ENCODE measurements around the gene F8A2. TPM values are rescaled to one million over a fixed set of nuclear protein-coding genes. Genes with fewer than 3 reads are reported as not detected.

The F8A2 gene
- total and polyA plus RNA-seq, 9 of the 15 experiments (the other 6 are each of a cell fraction or from before 2014, with no cell fraction given): not detected

DNA sequence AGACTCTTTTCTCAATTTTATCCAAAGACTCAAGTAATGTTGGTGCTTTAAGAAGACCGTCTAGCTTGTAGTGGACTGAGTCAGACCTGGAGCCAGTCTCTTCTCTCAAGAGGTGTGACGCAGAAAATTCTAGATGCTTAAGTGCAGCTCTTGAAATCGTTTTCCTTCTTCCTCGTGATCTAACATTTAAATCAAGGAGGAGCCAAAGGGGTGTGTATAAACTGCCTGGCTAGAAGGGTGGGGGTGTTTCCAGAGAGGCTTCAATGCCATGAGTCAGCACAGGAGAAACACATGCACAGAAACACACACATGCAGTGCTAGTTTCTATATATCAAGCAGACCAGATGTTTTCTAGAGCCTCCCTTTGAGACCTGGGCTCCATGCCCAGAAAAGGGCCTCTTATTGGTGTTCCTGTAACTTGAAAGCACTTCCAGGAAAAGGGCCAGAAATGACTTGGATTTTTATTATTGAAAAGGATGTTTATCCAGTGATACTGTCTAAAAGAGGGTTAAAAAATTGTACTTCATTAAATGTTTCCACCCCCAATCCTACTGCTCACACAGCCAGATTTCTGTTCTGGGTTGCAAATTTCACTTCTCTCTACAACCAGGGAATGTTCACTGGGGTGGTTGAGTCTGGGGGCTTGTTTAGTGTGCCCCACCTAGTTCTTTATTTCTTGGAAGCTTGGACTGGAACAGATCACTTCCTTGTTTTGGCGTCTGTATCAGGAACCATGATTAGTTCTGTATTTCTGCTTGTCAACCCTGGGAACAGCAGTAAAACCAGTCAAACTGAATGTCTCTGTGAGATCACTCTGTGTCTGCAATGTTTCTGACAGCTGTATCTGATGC lies 47.2 kb upstream of the F8A2 start, which contains the start of gene CLIC2 (continued):
- TF ChIP-seq, protein P1, sequence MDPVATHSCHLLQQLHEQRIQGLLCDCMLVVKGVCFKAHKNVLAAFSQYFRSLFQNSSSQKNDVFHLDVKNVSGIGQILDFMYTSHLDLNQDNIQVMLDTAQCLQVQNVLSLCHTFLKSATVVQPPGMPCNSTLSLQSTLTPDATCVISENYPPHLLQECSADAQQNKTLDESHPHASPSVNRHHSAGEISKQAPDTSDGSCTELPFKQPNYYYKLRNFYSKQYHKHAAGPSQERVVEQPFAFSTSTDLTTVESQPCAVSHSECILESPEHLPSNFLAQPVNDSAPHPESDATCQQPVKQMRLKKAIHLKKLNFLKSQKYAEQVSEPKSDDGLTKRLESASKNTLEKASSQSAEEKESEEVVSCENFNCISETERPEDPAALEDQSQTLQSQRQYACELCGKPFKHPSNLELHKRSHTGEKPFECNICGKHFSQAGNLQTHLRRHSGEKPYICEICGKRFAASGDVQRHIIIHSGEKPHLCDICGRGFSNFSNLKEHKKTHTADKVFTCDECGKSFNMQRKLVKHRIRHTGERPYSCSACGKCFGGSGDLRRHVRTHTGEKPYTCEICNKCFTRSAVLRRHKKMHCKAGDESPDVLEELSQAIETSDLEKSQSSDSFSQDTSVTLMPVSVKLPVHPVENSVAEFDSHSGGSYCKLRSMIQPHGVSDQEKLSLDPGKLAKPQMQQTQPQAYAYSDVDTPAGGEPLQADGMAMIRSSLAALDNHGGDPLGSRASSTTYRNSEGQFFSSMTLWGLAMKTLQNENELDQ (CRISPR knock-in tag; IDR thresholded peaks at IDR 0.05; ENCODE audit: borderline replicate concordance): no peak
- TF ChIP-seq ZBTB9 (CRISPR knock-in tag; IDR thresholded peaks at IDR 0.05) (no peak), ZNF740 (CRISPR knock-in tag; IDR thresholded peaks at IDR 0.05) (no peak), ZNF740 (tag; IDR thresholded peaks at IDR 0.05) (peak in 1 of 2 experiments; percentile 47; a peak in 1 of 4 replicates), GATA2 (CRISPR knock-in tag; IDR thresholded peaks at IDR 0.05) (peak; percentile 35; the same call in 1 of the 2 replicates), SAFB (IDR thresholded peaks at IDR 0.05; ENCODE audit: borderline replicate concordance, low read depth, low read length) (no peak), RNF2 (IDR thresholded peaks at IDR 0.05) (0 out of 2 replicates have a peak, but pooled peaks have one; percentile 40), DACH1 (IDR thresholded peaks at IDR 0.05; ENCODE audit: partially characterized antibody) (no peak), ZNF76 (CRISPR knock-in tag; IDR thresholded peaks at IDR 0.05; ENCODE audit: borderline replicate concordance) (no peak), ZNF57 (CRISPR knock-in tag; IDR thresholded peaks at IDR 0.05) (no peak), MEIS2 (IDR thresholded peaks at IDR 0.05; ENCODE audit: partially characterized antibody) (peak; percentile 74), TOE1 (IDR thresholded peaks at IDR 0.05; ENCODE audit: borderline replicate concordance) (peak; percentile 68; the same call in 1 of the 2 replicates), TOE1 (CRISPR knock-in tag; IDR thresholded peaks at IDR 0.05; ENCODE audit: borderline replicate concordance, low read depth) (no peak), JUND (IDR thresholded peaks at IDR 0.05; ENCODE audit: borderline replicate concordance, low read depth, low read length) (peak; percentile 87), JUND (tag; IDR thresholded peaks at IDR 0.05; ENCODE audit: borderline replicate concordance, low read depth, low read length) (peak; percentile 75; the same call in 1 of the 3 replicates), CSDE1 (IDR thresholded peaks at IDR 0.05) (no peak), NFYB (IDR thresholded peaks at IDR 0.05; ENCODE audit: extremely low read depth, insufficient read length) (no peak), HOXB6 (CRISPR knock-in tag; IDR thresholded peaks at IDR 0.05; ENCODE audit: borderline replicate concordance) (no peak)
- TF ChIP-seq, protein P2, sequence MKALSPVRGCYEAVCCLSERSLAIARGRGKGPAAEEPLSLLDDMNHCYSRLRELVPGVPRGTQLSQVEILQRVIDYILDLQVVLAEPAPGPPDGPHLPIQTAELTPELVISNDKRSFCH (CRISPR knock-in tag; IDR thresholded peaks at IDR 0.05): no peak
- TF ChIP-seq, protein P2 (tag; IDR thresholded peaks at IDR 0.05): no peak
- TF ChIP-seq, protein P3, sequence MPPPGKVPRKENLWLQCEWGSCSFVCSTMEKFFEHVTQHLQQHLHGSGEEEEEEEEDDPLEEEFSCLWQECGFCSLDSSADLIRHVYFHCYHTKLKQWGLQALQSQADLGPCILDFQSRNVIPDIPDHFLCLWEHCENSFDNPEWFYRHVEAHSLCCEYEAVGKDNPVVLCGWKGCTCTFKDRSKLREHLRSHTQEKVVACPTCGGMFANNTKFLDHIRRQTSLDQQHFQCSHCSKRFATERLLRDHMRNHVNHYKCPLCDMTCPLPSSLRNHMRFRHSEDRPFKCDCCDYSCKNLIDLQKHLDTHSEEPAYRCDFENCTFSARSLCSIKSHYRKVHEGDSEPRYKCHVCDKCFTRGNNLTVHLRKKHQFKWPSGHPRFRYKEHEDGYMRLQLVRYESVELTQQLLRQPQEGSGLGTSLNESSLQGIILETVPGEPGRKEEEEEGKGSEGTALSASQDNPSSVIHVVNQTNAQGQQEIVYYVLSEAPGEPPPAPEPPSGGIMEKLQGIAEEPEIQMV (tag; conservative IDR thresholded peaks at IDR 0.05; ENCODE audit: low read depth): no peak; the same call in 1 of the 2 replicates
